Measurements from ENCODE around the gene IKBKG. TPM values are rescaled to one million over a fixed set of nuclear protein-coding genes. Genes with fewer than 3 reads are reported as not detected.
A peak's percentile ranks its signal among the peaks of the same experiment; 100 is the strongest.

IKBKG gene
- total RNA-seq, 1 donor from 2014 or later = 11.8 TPM

- H3K27me3 ChIP-seq = no peaks in the 10 kb centered on the region
- H3K4me3 ChIP-seq = no peak overlapping the region
- H3K36me3 ChIP-seq = no peaks in the 10 kb centered on the region
- H3K27ac ChIP-seq = peak overlapping the region; percentile 81
- no peak for DNase-seq (ENCODE audit: extremely low spot score in 2 of 2)
- intact Hi-C loops (cut with DNase I) = no loop called here
- peak in 1 of 2 donors; percentile 59 for TF ChIP-seq POLR2AphosphoS5 (IDR thresholded peaks at IDR 0.05; ENCODE audit: insufficient read depth in 1 of 2, low read depth in 1 of 2)
- no peak for TF ChIP-seq POLR2A (IDR thresholded peaks at IDR 0.05)
- H3K4me1 ChIP-seq = peaks cover 45% of the 10 kb centered on the region
- no peaks in the 10 kb centered on the region for H3K9me3 ChIP-seq
Measured at GRCh38 chrX:154541896-154542722, 5.3 kb upstream of the IKBKG start.

- H3K9me3 ChIP-seq = no peaks in the 10 kb centered on the region
- peaks cover 45% of the 10 kb centered on the region for H3K4me1 ChIP-seq
- peak overlapping the region; percentile 81 for H3K27ac ChIP-seq
- no peak overlapping the region for H3K4me3 ChIP-seq
- H3K36me3 ChIP-seq = no peaks in the 10 kb centered on the region
- intact Hi-C loops (cut with DNase I) = no loop called here
- TF ChIP-seq POLR2A (IDR thresholded peaks at IDR 0.05) (no peak), CTCF (IDR thresholded peaks at IDR 0.05) (no peak), POLR2AphosphoS5 (IDR thresholded peaks at IDR 0.05; ENCODE audit: insufficient read depth in 1 of 2, low read depth in 1 of 2) (no peak)
- no peaks in the 10 kb centered on the region for H3K27me3 ChIP-seq
- DNase-seq (ENCODE audit: extremely low spot score in 2 of 2) = no peak
Measured at GRCh38 chrX:154542723-154543424, 4.5 kb upstream of the IKBKG start.

GRCh38 chrX:154545673-154546274 is 1.6 kb upstream of the IKBKG start:
- H3K9me3 ChIP-seq = no peaks in the 10 kb centered on the region
- H3K4me1 ChIP-seq = peaks cover 53% of the 10 kb centered on the region
- no peak for DNase-seq (ENCODE audit: extremely low spot score in 2 of 2)
- H3K27ac ChIP-seq = no peak overlapping the region
- TF ChIP-seq POLR2A (IDR thresholded peaks at IDR 0.05) (no peak), POLR2AphosphoS5 (IDR thresholded peaks at IDR 0.05; ENCODE audit: insufficient read depth in 1 of 2, low read depth in 1 of 2) (no peak), CTCF (IDR thresholded peaks at IDR 0.05) (no peak)
- no peaks in the 10 kb centered on the region for H3K27me3 ChIP-seq
- peak overlapping the region; percentile 44 to 58 for H3K4me3 ChIP-seq
- no peaks in the 10 kb centered on the region for H3K36me3 ChIP-seq
- intact Hi-C loops (cut with DNase I) = no loop called here

- no peak for DNase-seq (ENCODE audit: extremely low spot score in 2 of 2)
- no peaks in the 10 kb centered on the region for H3K27me3 ChIP-seq
- peak within 1 kb of the TSS; percentile 44 to 58 for H3K4me3 ChIP-seq
- no peaks in the 10 kb centered on the region for H3K36me3 ChIP-seq
- H3K27ac ChIP-seq = peak within 1 kb of the TSS; percentile 78
- intact Hi-C loops (cut with DNase I) = no loop called here
- no peak for TF ChIP-seq CTCF (IDR thresholded peaks at IDR 0.05)
- no peak for TF ChIP-seq POLR2A (IDR thresholded peaks at IDR 0.05)
- no peak for TF ChIP-seq POLR2AphosphoS5 (IDR thresholded peaks at IDR 0.05; ENCODE audit: insufficient read depth in 1 of 2, low read depth in 1 of 2)
- no peaks in the 10 kb centered on the region for H3K9me3 ChIP-seq
- H3K4me1 ChIP-seq = peaks cover 44% of the 10 kb centered on the region
Measured at GRCh38 chrX:154546354-154547244, 821 bp upstream of the IKBKG start, which contains the start of gene G6PD. Gene G6PD, minus strand, starts transcription at chrX:154546846. Its CDS starts 691 bp downstream, at chrX:154546155.

GRCh38 chrX:154548028-154548316 is 552 bp downstream of the IKBKG start:
- peaks cover 31% of the 10 kb centered on the region for H3K4me1 ChIP-seq
- intact Hi-C loops (cut with DNase I) = no loop called here
- no peaks in the 10 kb centered on the region for H3K27me3 ChIP-seq

More at GRCh38 chrX:154548028-154548316, 552 bp downstream of the IKBKG start:
- Histone ChIP-seq H3K4me3 (peak overlapping the region; percentile 44 to 58), H3K36me3 (no peaks in the 10 kb centered on the region), H3K27ac (peak overlapping the region; percentile 78), H3K9me3 (no peaks in the 10 kb centered on the region)
- DNase-seq (ENCODE audit: extremely low spot score in 2 of 2) = no peak
- TF ChIP-seq CTCF (IDR thresholded peaks at IDR 0.05) = no peak
- TF ChIP-seq POLR2AphosphoS5 (IDR thresholded peaks at IDR 0.05; ENCODE audit: insufficient read depth in 1 of 2, low read depth in 1 of 2) = no peak
- TF ChIP-seq POLR2A (IDR thresholded peaks at IDR 0.05) = no peak

All from vagina (tissue), 2 donors.